Epithelial cell of proximal tubule (primary cell): ENCODE results near the gene ECSCR. TPM values are rescaled to one million over a fixed set of nuclear protein-coding genes. Genes with fewer than 3 reads are reported as not detected.

Source experiments
- DNase-seq: peaks from one replicate; pipeline ENCODE4 v3.0.0-alpha.2; 2011; ENCODE audit warnings: low read depth
- H3K4me3 ChIP-seq: 2 replicates; pipeline ENCODE4 v1.5.1; 2011; ENCODE audit warnings: low read depth, mild to moderate bottlenecking, low read length
- total RNA-seq: library from RNA; depleted of rRNA; stranded (reverse); fragments of >200 nt; gene quantifications from 2 replicates; pipeline ENCODE4 v1.2.3, GENCODE V29; 2015
- TF ChIP-seq, protein P1 (sequence below): conservative IDR thresholded peaks from 2 replicates; pipeline ENCODE4 v1.5.1; 2012; ENCODE audit warnings: low read depth, mild to moderate bottlenecking, low read length

The ECSCR gene
- total RNA-seq, 1 donor from 2014 or later: 0.12 TPM

DNA sequence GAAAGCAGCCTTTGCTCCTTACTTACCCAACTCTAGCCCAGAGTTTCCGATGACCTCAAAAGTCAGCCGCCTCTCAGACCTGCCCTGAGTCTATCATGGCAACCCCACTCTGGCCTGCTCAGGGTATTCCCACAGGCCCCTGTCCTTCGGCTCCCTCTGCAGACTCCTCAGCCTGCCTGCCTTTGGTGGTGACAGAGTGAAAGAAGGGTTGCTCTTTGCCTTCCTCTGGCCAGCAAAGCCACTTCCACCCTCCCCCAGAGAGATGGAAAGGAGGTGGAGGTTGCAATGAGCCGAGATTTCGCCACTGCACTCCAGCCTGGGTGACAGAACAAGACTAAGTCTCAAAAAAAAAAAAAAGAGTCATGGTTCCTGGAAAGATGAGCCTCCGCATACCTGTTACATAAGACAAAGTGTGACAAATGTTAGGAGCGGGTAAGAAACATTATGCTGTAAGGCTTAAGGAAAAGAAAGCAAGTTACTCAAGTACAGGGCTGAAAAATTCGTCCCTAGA, 5.9 kb upstream of the ECSCR start:
- DNase-seq: no peak
- TF ChIP-seq, protein P1, sequence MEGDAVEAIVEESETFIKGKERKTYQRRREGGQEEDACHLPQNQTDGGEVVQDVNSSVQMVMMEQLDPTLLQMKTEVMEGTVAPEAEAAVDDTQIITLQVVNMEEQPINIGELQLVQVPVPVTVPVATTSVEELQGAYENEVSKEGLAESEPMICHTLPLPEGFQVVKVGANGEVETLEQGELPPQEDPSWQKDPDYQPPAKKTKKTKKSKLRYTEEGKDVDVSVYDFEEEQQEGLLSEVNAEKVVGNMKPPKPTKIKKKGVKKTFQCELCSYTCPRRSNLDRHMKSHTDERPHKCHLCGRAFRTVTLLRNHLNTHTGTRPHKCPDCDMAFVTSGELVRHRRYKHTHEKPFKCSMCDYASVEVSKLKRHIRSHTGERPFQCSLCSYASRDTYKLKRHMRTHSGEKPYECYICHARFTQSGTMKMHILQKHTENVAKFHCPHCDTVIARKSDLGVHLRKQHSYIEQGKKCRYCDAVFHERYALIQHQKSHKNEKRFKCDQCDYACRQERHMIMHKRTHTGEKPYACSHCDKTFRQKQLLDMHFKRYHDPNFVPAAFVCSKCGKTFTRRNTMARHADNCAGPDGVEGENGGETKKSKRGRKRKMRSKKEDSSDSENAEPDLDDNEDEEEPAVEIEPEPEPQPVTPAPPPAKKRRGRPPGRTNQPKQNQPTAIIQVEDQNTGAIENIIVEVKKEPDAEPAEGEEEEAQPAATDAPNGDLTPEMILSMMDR: no peak
- H3K4me3 ChIP-seq: no peak overlapping the region

GRCh38 chr5:139461698-139462097, 845 bp downstream of the ECSCR start:
- TF ChIP-seq, protein P1: no peak
- DNase-seq: no peak
- H3K4me3 ChIP-seq: no peak overlapping the region

- no peak overlapping the region for H3K4me3 ChIP-seq
- no peak for DNase-seq
- TF ChIP-seq, protein P1: no peak
Measured at GRCh38 chr5:139461176-139461575, 1.4 kb downstream of the ECSCR start.

- TF ChIP-seq, protein P1: no peak
- no peak overlapping the region for H3K4me3 ChIP-seq
- DNase-seq: no peak
Measured at GRCh38 chr5:139460455-139460854, 2.1 kb downstream of the ECSCR start.

- no peak overlapping the region for H3K4me3 ChIP-seq
- DNase-seq: no peak
- TF ChIP-seq, protein P1: no peak
Measured at GRCh38 chr5:139459451-139459934, 3.0 kb downstream of the ECSCR start.

GRCh38 chr5:139458580-139459407, 3.7 kb downstream of the ECSCR start:
- no peak overlapping the region for H3K4me3 ChIP-seq
- no peak for DNase-seq
- TF ChIP-seq, protein P1: no peak
